HG02642 (cell line): ENCODE data around the gene FAM219B.

Source experiments
- ATAC-seq: cut with Tn5 transposase; IDR thresholded peaks from one replicate; pipeline ENCODE4 v1.9.1; 2021; ENCODE audit warnings: mild to moderate bottlenecking; ENCODE audit not compliant: unreplicated experiment, poor library complexity

The FAM219B gene

DNA sequence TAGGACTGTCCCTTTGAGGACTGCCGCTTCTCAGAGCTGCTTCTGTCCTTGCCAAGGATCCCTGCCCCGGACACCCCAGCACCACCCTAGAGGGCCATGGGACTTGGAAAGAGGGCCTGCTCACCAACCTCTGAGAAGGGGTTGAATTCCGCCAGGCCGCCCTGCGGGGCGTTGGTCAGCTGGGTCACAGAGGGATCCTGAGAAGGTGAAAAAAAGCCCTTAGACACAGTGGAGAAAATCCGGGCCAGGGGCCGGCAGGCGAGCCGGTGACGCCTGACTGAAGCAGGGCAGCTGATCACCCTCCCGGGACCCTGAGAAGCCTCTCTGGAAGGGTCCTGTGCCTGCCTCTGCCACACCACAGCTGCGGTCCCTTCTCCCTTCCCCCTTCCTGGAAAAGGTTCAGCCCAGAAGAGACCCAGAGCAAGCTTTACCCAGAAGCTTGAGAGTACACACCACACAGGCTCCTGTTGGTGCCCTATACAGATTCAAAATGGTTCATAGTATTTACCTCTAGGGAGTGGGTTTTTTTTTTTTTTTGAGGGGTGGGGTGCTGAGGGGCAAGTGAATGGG lies 52.1 kb downstream of the FAM219B start:
- ATAC-seq = no peak

DNA sequence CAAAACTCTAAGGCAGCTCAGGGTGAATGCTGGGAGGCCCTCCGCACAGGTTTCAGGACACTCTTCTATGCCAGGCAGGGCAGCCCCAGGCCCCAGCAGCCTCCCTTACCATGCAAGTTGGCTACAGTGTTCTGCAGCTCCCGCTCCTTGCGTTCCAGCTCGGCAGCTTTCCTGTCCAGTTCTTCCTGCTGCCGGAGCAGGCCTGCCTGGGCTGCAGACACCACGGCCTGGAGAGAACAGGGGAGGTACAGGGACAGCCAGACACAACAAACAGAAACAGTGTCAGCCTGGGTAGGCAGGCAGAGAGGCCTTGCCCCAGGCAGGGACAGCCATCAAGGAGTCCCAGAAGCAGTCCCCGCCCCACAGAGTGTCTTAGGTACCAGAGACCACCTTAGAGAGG lies 54.7 kb downstream of the FAM219B start:
- ATAC-seq = no peak

DNA sequence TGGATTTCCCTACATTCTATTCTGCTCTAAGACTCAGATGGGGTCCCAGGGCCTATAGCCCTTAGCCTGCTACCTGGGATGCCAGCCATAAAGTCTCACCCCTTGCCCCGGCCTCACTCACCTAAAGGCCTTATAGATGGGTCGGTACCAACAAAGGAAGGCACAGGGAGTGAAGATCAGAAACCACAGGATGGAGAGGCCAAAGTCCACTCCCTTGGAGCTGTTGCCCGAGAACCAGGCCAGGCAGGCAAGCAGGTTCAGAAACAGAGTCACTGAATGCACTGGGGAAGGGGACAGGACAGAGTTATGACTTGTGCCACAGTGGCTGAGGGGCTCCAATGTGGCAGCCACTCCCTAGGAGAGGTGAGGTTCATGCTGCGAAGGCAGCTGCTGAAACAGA lies 56.3 kb downstream of the FAM219B start:
- ATAC-seq = no peak
